ENCODE results near the gene NKX1-2.

The NKX1-2 gene

DNA sequence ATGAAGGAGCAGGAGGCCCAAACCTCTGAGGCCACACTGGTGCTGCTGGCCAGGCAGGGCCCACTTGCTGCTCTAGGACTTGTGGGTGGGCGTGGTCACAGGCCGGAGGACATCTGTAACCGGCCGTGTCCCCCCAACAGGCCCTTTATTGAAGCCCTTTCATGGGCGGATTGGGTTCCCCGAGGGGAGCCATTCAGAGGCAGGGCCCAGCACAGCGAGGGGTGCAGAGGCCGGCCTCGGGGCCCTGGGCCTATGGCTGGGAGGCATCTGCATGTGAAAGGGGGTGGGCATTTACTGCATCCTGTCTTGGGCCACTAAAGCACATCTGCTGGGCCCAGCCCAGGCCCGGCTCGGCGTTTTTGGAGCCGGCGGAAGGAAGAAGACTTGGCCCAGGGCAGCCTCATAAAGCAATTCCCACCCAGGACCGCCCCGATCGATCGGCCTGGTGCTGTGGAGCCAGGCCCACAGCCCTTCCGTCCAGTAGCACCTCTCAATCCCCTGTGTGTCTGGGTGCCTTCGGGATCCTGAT lies 20.2 kb upstream of the NKX1-2 start:
- DNase-seq (ENCODE audit: low read depth): no peak
- no peak overlapping the region for H3K4me3 ChIP-seq (ENCODE audit: low read depth, low read length)
- TF ChIP-seq, protein P1, sequence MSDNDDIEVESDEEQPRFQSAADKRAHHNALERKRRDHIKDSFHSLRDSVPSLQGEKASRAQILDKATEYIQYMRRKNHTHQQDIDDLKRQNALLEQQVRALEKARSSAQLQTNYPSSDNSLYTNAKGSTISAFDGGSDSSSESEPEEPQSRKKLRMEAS (IDR thresholded peaks at IDR 0.05; ENCODE audit: low read depth, low read length): no peak
- TF ChIP-seq POLR2A (IDR thresholded peaks at IDR 0.05; ENCODE audit: extremely low read depth, insufficient read length): no peak
- TF ChIP-seq, protein P2, sequence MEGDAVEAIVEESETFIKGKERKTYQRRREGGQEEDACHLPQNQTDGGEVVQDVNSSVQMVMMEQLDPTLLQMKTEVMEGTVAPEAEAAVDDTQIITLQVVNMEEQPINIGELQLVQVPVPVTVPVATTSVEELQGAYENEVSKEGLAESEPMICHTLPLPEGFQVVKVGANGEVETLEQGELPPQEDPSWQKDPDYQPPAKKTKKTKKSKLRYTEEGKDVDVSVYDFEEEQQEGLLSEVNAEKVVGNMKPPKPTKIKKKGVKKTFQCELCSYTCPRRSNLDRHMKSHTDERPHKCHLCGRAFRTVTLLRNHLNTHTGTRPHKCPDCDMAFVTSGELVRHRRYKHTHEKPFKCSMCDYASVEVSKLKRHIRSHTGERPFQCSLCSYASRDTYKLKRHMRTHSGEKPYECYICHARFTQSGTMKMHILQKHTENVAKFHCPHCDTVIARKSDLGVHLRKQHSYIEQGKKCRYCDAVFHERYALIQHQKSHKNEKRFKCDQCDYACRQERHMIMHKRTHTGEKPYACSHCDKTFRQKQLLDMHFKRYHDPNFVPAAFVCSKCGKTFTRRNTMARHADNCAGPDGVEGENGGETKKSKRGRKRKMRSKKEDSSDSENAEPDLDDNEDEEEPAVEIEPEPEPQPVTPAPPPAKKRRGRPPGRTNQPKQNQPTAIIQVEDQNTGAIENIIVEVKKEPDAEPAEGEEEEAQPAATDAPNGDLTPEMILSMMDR (IDR thresholded peaks at IDR 0.05; ENCODE audit: low read depth, low read length): no peak
- no peak for TF ChIP-seq MYC (IDR thresholded peaks at IDR 0.05; ENCODE audit: low read depth, low read length)

DNA sequence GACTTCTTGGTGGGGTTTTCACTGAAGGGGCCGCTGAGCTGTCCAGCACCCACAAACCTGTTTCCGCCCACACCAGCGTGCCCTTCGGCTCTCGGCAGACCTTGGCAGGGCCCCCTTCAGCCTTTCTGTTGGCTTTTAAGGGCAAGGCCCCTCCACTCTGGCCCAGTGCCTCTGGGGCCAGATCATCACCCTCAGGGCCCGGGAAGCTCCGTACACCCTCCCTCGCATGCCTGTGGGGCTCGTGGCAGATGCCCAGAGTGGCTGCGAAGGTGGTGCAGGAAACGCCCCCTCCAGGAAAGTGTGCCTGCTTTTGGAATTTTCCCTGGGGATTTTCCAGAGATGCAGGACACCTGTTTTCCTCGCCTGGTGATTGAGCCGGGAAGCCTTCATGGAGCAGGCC lies 18.8 kb upstream of the NKX1-2 start:
- no peak for DNase-seq (ENCODE audit: low read depth)
- H3K4me3 ChIP-seq (ENCODE audit: low read depth, low read length): no peak overlapping the region
- TF ChIP-seq, protein P2 (IDR thresholded peaks at IDR 0.05; ENCODE audit: low read depth, low read length): no peak
- TF ChIP-seq MYC (IDR thresholded peaks at IDR 0.05; ENCODE audit: low read depth, low read length) (no peak), POLR2A (IDR thresholded peaks at IDR 0.05; ENCODE audit: extremely low read depth, insufficient read length) (no peak)
- TF ChIP-seq, protein P1 (IDR thresholded peaks at IDR 0.05; ENCODE audit: low read depth, low read length): no peak

DNA sequence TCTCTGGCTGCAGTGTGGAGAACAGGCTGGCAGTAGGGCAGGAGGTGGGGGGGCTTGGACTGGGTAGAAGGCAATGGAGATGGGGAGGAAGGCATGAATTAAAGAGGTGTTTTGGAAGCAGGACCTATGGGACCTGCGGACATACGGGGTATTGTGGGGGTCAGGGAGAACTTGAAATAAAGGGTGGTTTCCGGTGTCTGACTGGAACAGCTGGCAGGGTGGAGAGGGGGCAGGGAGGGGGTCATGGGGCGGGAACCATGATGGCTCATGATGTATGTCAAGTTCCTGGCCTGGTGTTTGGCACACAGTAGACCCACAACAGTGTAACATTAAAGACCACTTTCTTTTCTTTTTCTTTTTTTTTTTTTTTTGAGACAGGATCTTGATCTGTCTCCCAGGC lies 17.3 kb upstream of the NKX1-2 start:
- DNase-seq (ENCODE audit: low read depth): no peak
- H3K4me3 ChIP-seq (ENCODE audit: low read depth, low read length): no peak overlapping the region
- TF ChIP-seq, protein P2 (IDR thresholded peaks at IDR 0.05; ENCODE audit: low read depth, low read length): no peak
- TF ChIP-seq MYC (IDR thresholded peaks at IDR 0.05; ENCODE audit: low read depth, low read length): no peak
- no peak for TF ChIP-seq POLR2A (IDR thresholded peaks at IDR 0.05; ENCODE audit: extremely low read depth, insufficient read length)
- TF ChIP-seq, protein P1 (IDR thresholded peaks at IDR 0.05; ENCODE audit: low read depth, low read length): no peak

DNA sequence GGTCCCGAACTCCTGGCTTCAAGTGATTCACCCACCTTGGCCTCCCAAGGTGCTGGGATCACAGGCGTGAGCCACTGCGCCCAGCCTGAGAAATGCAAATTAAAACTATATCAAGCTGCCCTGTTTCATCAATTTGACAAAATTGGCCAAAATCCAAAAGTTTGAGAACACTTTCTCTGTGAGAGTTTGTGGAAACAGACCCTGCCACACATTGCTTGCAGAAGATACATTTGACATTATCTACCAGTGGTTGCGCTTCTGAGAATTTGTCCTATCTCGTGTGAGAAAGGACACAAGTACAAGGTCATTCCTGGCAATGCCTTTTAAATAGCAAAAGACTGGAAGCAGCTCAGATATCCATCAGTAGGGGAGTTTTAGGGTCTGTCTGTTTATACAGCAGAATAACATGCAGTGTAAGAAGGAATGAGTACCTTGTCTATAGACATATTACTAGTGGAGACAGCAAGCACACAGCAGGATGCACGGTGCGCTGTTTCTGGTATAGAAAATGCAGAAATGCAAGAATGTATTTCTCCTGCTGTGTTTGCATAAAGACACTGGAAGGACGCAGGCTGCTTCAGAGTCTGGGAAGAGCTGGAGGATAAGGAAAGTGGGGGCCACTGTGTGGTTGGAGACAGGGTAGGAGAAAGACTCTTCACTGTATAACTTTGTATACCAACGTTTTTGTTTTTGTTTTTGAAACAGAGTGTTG lies 16.1 kb upstream of the NKX1-2 start:
- TF ChIP-seq POLR2A (IDR thresholded peaks at IDR 0.05; ENCODE audit: extremely low read depth, insufficient read length): no peak
- no peak for TF ChIP-seq MYC (IDR thresholded peaks at IDR 0.05; ENCODE audit: low read depth, low read length)
- TF ChIP-seq, protein P1 (IDR thresholded peaks at IDR 0.05; ENCODE audit: low read depth, low read length): no peak
- H3K4me3 ChIP-seq (ENCODE audit: low read depth, low read length): no peak overlapping the region
- no peak for DNase-seq (ENCODE audit: low read depth)

DNA sequence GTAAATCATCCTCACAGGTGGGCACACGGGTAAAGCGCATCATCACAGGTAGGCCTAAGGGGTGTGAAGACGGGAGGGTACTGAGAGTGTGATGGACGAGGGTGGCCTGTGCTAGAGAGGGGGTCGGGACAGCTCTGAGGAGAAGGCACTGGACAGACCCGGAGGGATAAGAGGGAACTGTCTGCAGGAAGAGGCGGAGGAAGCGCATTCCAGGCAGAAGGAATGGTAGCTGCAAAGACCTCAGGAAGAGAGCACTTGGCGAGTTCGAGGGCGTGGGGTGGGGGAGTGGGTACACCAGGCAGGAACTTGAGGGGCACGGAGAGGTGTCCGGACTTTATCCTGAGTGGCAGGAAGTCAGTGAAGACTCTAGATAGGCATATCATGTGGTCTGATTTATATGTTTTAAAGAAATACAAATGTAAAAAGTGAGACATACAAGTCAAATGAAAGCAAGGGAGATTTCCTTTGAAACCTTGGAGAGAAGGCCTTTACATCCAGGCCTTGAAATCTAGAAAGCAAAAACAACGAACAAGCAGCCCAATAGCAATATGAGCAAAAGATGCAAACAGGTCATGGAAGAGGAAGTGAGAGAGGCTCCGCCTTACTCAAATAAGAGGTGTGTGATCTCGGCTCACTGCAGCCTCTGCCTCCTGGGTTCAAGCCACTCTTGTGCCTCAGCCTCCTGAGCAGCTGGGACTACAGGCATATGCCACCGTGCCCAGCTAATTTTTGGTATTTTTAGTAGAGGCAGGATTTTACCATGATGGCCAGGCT lies 15.4 kb upstream of the NKX1-2 start:
- no peak overlapping the region for H3K4me3 ChIP-seq (ENCODE audit: low read depth, low read length)
- TF ChIP-seq, protein P1 (IDR thresholded peaks at IDR 0.05; ENCODE audit: low read depth, low read length): no peak
- TF ChIP-seq MYC (IDR thresholded peaks at IDR 0.05; ENCODE audit: low read depth, low read length): no peak
- TF ChIP-seq, protein P2 (IDR thresholded peaks at IDR 0.05; ENCODE audit: low read depth, low read length): no peak
- TF ChIP-seq POLR2A (IDR thresholded peaks at IDR 0.05; ENCODE audit: extremely low read depth, insufficient read length): no peak
- peak; percentile 43 for DNase-seq (ENCODE audit: low read depth)
